22Rv1 (cell line): ENCODE measurements around the gene EPC1.
"Not testable (repeated sequence)": the region's sequence is repeated elsewhere in the genome, so short reads cannot be mapped to it uniquely, and the experiment has no call there.

Experiments used
- H3K27ac ChIP-seq: fragments of 450-650 bp; 2 replicates; pipeline ENCODE4 v1.5.1; 2017
- ZFX ChIP-seq: fragments of 450-650 bp; IDR thresholded peaks from 2 replicates; pipeline ENCODE4 v1.6.1; 2017; ENCODE audit warnings: antibody characterized with exemption, borderline replicate concordance
- TF ChIP-seq, protein P1 (sequence below): fragments of 450-650 bp; IDR thresholded peaks from 2 replicates; pipeline ENCODE4 v1.5.1; 2017; ENCODE audit warnings: mild to moderate bottlenecking

Gene EPC1

DNA sequence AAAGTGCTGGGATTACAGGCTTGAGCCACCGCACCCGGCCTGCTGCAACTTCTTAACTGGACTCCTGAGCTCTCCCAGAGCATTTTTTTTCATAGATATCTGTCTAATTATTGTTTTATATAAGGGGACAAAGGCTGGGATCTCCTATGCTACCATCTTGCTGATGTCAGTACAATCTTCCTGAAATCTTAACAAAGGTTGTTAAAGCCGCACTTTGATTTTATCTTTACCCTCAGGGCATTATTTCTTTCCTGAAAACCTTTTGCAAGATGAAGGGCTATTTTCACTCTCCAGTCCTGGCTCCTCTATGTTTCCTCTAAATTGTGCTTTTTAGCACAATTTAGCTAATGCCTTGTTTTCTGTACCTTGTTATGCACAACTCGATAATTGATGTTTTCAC is 102.9 kb downstream of the EPC1 start:
- TF ChIP-seq, protein P1, sequence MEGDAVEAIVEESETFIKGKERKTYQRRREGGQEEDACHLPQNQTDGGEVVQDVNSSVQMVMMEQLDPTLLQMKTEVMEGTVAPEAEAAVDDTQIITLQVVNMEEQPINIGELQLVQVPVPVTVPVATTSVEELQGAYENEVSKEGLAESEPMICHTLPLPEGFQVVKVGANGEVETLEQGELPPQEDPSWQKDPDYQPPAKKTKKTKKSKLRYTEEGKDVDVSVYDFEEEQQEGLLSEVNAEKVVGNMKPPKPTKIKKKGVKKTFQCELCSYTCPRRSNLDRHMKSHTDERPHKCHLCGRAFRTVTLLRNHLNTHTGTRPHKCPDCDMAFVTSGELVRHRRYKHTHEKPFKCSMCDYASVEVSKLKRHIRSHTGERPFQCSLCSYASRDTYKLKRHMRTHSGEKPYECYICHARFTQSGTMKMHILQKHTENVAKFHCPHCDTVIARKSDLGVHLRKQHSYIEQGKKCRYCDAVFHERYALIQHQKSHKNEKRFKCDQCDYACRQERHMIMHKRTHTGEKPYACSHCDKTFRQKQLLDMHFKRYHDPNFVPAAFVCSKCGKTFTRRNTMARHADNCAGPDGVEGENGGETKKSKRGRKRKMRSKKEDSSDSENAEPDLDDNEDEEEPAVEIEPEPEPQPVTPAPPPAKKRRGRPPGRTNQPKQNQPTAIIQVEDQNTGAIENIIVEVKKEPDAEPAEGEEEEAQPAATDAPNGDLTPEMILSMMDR = no peak
- TF ChIP-seq ZFX = no peak
- no peak overlapping the region for H3K27ac ChIP-seq

DNA sequence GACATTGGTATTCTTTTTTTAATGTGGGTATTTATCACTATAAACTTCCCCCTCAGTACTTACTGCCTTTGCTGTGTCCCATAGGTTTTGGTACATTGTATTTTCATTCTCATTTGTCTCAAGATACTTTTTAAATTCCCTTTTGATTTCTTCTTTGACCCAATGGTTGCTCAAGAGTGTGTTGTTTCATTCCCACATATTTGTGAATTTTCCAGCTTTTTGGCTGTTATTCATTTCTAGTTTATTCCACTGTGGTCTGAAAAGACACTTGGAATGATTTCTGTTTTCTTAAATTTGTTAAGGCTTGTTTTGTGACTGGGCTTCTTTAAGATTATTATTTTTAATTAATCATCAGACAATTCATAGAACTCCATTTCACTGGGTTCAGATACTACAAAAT is 105.0 kb downstream of the EPC1 start:
- TF ChIP-seq, protein P1 = no peak
- no peak for TF ChIP-seq ZFX
- no peak overlapping the region for H3K27ac ChIP-seq

DNA sequence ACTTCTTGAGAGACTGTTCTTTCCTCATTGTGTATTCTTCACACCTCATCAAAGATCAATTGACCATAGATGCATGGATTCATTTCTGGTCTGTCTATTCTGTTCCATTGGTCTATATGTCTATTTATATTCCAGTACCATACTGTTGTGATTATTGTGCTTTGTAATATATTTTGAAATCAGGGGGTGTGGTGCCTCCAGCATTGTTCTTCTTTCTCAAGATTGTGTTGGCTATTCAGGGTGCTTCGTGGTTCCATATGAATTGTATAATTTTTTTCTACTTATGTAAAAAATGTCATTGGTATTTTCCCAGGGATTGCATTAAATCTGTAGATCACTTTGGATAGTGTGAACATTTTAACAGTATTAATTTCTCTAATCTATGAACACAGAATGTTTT is 106.5 kb downstream of the EPC1 start:
- no peak for TF ChIP-seq ZFX
- TF ChIP-seq, protein P1 = no peak
- H3K27ac ChIP-seq = no peak overlapping the region

GRCh38 chr10:32239769-32240168 is 107.2 kb downstream of the EPC1 start:
- H3K27ac ChIP-seq = no peak overlapping the region
- TF ChIP-seq, protein P1 = no peak
- no peak for TF ChIP-seq ZFX

DNA sequence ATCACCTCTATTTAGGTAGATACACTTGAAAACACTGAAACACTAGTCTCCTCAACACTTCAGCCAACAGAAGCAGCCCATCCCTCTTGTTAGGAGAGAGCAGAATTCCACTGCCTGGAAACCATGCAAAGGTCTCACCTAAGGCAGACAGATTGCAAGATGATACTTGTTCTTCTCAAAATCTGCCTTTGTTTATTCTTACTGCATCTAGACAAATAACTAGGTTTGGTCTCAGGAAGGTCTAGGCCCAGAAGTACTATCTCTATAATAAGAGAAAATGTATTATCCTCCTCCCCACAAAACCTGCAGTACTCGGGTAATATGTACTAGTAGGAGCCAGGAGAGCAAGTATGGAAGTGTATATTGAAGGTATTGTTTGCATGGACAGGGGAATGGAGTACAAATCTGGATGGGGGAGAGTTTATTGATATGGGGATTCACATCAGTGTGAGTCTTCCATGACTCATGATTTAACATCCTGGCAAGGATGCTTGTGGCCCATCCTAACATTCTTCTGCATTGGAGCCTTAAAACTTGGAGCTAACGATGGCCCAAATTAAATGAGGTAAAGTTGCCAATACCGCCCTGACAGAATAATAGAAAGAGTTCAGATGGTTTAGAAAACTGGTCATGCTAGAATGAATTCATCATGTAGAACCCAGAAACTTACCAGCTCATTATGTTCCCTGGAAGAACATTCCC is 109.2 kb downstream of the EPC1 start:
- no peak overlapping the region for H3K27ac ChIP-seq
- no peak for TF ChIP-seq ZFX
- TF ChIP-seq, protein P1 = no peak

DNA sequence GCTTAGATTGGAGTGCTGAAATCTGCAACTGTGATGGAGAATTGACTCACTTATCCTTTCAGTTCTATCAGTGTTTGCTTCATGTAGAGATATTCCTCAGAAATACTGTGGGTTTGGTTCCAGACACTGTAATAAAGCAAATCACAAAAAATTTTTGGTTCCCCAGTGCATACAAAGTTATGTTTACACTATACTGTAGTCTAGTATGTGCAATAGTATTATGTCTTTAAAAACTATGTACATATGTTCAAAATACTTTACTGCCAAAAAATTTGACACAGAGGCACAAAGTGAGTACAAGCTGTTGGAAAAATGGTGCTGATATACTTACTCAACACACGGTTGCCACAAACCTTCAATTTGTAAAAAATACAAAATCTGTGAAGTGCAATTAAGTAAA is 112.5 kb downstream of the EPC1 start:
- TF ChIP-seq ZFX = no peak
- TF ChIP-seq, protein P1 = no peak
- no peak overlapping the region for H3K27ac ChIP-seq

DNA sequence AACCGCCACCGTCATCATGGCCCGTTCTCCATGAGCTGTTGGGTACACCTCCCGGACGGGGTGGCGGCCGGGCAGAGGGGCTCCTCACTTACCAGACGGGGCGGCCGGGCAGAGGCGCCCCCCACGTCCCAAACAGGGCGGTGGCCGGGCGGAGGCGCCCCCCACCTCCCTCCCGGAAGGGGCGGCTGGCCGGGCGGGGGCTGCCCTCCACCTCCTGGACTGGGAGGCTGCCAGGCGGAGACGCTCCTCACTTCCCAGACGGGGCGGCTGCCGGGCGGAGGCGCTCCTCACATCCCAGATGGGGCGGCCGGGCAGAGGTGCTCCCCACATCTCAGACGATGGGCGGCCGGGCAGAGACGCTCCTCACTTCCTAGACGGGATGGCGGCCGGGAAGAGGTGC is 113.6 kb downstream of the EPC1 start:
- not testable (repeated sequence) for H3K27ac ChIP-seq

DNA sequence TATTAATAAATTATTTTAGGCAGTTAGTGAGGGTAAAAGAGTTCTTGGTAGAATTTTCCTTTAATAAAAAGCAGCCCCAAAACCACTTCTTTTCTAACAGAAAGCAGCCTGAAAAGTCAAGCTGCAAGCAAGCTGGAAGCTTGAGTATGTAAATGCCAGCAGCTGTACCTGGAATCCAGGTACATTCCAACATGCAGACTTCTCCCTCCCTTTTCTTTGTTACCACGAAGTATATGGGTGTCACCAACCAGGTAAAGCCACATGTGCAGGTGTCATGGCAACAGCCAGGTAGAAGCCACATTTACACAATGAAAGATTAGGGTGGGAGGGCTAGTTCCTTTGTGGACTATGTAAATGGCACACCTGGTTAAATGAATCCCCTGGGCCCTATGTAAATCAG is 114.6 kb downstream of the EPC1 start:
- no peak overlapping the region for H3K27ac ChIP-seq
- TF ChIP-seq ZFX = no peak
- TF ChIP-seq, protein P1 = no peak

- H3K27ac ChIP-seq = not testable (repeated sequence)
Measured at GRCh38 chr10:32229788-32230187, 117.2 kb downstream of the EPC1 start.
